Measurements from ENCODE around the gene MYH15. TPM values are rescaled to one million over a fixed set of nuclear protein-coding genes. Genes with fewer than 3 reads are reported as not detected.

MYH15 gene
- total RNA-seq, 1 experiment from 2014 or later = 0.09 TPM

DNA sequence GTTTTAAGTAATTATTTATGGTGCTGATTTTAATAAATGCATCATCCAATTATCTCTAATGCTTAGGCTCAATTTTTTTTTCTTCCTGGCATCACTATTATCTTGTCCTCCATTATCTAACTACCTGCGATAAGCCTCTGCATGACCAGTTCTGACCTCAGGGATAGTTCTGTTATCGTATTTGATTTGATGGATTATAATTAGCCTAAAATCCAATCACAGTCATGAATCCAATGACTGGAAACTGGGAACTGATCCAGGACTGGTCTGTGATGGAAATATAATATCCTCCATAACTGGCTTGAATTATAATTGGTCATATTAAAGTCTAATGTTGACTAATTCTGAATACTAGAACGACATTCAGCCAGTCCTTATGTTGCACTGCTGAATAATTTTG lies 1.1 kb downstream of the MYH15 start:
- H3K27ac Mint-ChIP-seq = no peak overlapping the region
- ChIA-PET CTCF (interaction anchor here (1.2 kb wide), 1 partner anchor 43 kb away, joined by 3 read pairs; no protein-coding TSS in a partner anchor), POLR2A (interaction anchor here (0.7 kb wide), 1 partner anchor 236 kb away, joined by 3 read pairs; no protein-coding TSS in a partner anchor)
- peaks cover 7% of the 10 kb centered on the region for H3K4me1 Mint-ChIP-seq
- no peaks in the 10 kb centered on the region for H3K27me3 Mint-ChIP-seq (ENCODE audit: low read depth)
- H3K36me3 Mint-ChIP-seq = no peaks in the 10 kb centered on the region
- no peak for TF ChIP-seq MXD4 (CRISPR knock-in tag; IDR thresholded peaks at IDR 0.05; ENCODE audit: borderline replicate concordance)
- TF ChIP-seq, protein P1, sequence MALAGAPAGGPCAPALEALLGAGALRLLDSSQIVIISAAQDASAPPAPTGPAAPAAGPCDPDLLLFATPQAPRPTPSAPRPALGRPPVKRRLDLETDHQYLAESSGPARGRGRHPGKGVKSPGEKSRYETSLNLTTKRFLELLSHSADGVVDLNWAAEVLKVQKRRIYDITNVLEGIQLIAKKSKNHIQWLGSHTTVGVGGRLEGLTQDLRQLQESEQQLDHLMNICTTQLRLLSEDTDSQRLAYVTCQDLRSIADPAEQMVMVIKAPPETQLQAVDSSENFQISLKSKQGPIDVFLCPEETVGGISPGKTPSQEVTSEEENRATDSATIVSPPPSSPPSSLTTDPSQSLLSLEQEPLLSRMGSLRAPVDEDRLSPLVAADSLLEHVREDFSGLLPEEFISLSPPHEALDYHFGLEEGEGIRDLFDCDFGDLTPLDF (CRISPR knock-in tag; IDR thresholded peaks at IDR 0.05) = no peak
- H3K4me3 Mint-ChIP-seq = no peak overlapping the region
- no peaks in the 10 kb centered on the region for H3K9me3 Mint-ChIP-seq
- DNase-seq (ENCODE audit: low spot score) = no peak
- no peak for ATAC-seq

DNA sequence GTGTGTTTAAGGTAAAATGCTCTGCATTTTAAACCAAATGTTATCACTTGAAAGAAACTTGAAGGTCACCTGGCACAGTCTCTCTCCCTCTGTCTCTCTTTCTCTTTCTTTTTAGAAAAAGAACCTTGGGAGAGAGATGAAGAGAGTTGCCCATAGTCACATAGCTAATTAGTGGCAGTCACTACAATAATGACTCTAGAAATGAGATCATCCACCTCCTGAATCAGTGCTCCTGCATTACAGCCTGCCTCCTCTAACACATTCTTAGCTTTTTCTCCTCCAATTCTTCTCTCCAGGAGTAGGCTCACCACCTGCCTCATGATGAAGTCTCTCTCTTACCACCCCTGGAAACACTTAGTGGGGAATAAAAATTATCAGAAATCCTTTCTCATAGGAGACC lies 2.5 kb downstream of the MYH15 start:
- ChIA-PET CTCF (no interaction called here), POLR2A (no interaction called here)
- Mint-ChIP-seq H3K9me3 (peaks cover 9% of the 10 kb centered on the region; the same call in 1 of the 2 replicates), H3K4me1 (peaks cover 7% of the 10 kb centered on the region), H3K27ac (no peak overlapping the region), H3K27me3 (ENCODE audit: low read depth) (no peaks in the 10 kb centered on the region), H3K4me3 (no peak overlapping the region), H3K36me3 (no peaks in the 10 kb centered on the region)
- DNase-seq (ENCODE audit: low spot score) (no peak), ATAC-seq (peak; percentile 48; the same call in 1 of the 2 replicates)
- TF ChIP-seq ZNF232 (CRISPR knock-in tag; IDR thresholded peaks at IDR 0.05) (no peak), ZBTB21 (CRISPR knock-in tag; IDR thresholded peaks at IDR 0.05; ENCODE audit: borderline replicate concordance) (no peak), ZNF121 (CRISPR knock-in tag; IDR thresholded peaks at IDR 0.05) (no peak), MXD4 (CRISPR knock-in tag; IDR thresholded peaks at IDR 0.05; ENCODE audit: borderline replicate concordance) (no peak)
- TF ChIP-seq, protein P2, sequence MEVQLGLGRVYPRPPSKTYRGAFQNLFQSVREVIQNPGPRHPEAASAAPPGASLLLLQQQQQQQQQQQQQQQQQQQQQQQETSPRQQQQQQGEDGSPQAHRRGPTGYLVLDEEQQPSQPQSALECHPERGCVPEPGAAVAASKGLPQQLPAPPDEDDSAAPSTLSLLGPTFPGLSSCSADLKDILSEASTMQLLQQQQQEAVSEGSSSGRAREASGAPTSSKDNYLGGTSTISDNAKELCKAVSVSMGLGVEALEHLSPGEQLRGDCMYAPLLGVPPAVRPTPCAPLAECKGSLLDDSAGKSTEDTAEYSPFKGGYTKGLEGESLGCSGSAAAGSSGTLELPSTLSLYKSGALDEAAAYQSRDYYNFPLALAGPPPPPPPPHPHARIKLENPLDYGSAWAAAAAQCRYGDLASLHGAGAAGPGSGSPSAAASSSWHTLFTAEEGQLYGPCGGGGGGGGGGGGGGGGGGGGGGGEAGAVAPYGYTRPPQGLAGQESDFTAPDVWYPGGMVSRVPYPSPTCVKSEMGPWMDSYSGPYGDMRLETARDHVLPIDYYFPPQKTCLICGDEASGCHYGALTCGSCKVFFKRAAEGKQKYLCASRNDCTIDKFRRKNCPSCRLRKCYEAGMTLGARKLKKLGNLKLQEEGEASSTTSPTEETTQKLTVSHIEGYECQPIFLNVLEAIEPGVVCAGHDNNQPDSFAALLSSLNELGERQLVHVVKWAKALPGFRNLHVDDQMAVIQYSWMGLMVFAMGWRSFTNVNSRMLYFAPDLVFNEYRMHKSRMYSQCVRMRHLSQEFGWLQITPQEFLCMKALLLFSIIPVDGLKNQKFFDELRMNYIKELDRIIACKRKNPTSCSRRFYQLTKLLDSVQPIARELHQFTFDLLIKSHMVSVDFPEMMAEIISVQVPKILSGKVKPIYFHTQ (CRISPR knock-in tag; IDR thresholded peaks at IDR 0.05) = no peak

- POLR2A ChIA-PET = no interaction called here
- CTCF ChIA-PET = interaction anchor here (0.6 to 1.7 kb wide), 6 partner anchors 8 to 54 kb away, joined by 3 to 17 read pairs (median 4); no protein-coding TSS in a partner anchor
- Mint-ChIP-seq H3K4me3 (no peak overlapping the region), H3K27ac (no peak overlapping the region), H3K27me3 (ENCODE audit: low read depth) (no peaks in the 10 kb centered on the region), H3K4me1 (peaks cover 7% of the 10 kb centered on the region), H3K9me3 (peaks cover 9% of the 10 kb centered on the region; the same call in 1 of the 2 replicates), H3K36me3 (no peaks in the 10 kb centered on the region)
- DNase-seq (ENCODE audit: low spot score) (no peak), ATAC-seq (peak; percentile 60)
- TF ChIP-seq ZNF532 (CRISPR knock-in tag; IDR thresholded peaks at IDR 0.05; ENCODE audit: borderline replicate concordance) = no peak
- no peak for TF ChIP-seq ZNF219 (CRISPR knock-in tag; IDR thresholded peaks at IDR 0.05; ENCODE audit: borderline replicate concordance)
- TF ChIP-seq CDX4 (CRISPR knock-in tag; IDR thresholded peaks at IDR 0.05; ENCODE audit: borderline replicate concordance) = no peak
- TF ChIP-seq, protein P1 (CRISPR knock-in tag; IDR thresholded peaks at IDR 0.05) = no peak
- no peak for TF ChIP-seq IRF2 (CRISPR knock-in tag; IDR thresholded peaks at IDR 0.05; ENCODE audit: borderline replicate concordance, low read depth)
- TF ChIP-seq ZNF281 (CRISPR knock-in tag; IDR thresholded peaks at IDR 0.05) = no peak
- TF ChIP-seq, protein P3, sequence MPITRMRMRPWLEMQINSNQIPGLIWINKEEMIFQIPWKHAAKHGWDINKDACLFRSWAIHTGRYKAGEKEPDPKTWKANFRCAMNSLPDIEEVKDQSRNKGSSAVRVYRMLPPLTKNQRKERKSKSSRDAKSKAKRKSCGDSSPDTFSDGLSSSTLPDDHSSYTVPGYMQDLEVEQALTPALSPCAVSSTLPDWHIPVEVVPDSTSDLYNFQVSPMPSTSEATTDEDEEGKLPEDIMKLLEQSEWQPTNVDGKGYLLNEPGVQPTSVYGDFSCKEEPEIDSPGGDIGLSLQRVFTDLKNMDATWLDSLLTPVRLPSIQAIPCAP (CRISPR knock-in tag; IDR thresholded peaks at IDR 0.05) = no peak
- no peak for TF ChIP-seq ATF3 (CRISPR knock-in tag; conservative IDR thresholded peaks at IDR 0.05)
Measured at GRCh38 chr3:108505811-108506210, 4.6 kb downstream of the MYH15 start.
